ENCODE results near the gene LRFN3.
"Not testable (repeated sequence)": the region's sequence is repeated elsewhere in the genome, so short reads cannot be mapped to it uniquely, and the experiment has no call there.

Gene LRFN3, protein sequence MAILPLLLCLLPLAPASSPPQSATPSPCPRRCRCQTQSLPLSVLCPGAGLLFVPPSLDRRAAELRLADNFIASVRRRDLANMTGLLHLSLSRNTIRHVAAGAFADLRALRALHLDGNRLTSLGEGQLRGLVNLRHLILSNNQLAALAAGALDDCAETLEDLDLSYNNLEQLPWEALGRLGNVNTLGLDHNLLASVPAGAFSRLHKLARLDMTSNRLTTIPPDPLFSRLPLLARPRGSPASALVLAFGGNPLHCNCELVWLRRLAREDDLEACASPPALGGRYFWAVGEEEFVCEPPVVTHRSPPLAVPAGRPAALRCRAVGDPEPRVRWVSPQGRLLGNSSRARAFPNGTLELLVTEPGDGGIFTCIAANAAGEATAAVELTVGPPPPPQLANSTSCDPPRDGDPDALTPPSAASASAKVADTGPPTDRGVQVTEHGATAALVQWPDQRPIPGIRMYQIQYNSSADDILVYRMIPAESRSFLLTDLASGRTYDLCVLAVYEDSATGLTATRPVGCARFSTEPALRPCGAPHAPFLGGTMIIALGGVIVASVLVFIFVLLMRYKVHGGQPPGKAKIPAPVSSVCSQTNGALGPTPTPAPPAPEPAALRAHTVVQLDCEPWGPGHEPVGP

DNA sequence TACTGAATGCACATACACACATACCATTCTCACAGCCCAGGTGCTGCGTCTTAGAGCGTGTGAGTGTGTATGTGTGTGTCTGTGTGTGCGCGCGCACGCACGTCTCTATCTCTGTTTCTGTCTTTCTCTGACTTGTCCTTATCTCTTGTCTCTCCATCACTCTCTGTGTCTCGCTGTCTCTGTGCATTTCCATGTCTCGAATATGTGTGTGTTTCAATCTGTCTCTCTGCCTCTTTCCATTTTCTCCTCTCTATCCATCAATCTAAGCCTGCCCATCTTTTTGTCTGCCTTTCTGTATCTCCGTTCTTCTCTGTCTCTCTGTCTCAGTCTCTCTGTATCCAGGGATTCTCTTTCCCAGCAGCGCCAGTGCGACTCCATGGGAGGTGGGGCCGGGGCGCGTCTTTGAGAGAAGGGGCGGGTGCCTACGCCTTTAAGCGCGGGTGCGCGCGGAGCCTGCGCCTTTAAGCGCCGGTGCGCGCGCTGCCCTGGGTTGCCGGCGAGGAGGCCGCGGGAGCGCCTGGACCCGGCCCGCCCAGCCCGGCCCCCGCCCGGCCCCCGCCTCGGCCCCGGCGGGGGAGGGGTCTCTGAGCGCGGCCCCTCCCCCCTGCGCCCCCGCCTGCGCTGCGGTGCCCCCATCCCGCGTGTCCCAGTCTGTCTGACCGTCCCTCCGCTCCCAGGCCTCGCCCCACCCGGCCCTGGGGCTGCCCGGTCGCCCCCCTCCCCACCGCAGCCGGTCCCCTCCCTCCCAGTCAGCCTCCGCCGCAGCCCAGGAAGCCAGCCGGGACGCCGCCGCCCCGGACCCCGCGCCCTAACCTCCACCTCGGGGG, at the start of gene LRFN3:
LRFN3 (plus strand) TSS at position 464 of the 827 bp plus-strand sequence. CDS start 3,052 bp downstream, outside the sequence.
- Histone ChIP-seq H3K4me1 (ENCODE audit: control insufficient read depth, insufficient read depth, low read length) (peaks cover 25% of the 10 kb centered on the region), H3K27me3 (ENCODE audit: control insufficient read depth, insufficient read depth, low read length) (no peaks in the 10 kb centered on the region), H3K36me3 (ENCODE audit: control insufficient read depth, insufficient read depth, low read length) (no peaks in the 10 kb centered on the region), H3K9ac (ENCODE audit: low read length) (peak within 1 kb of the TSS; percentile 88), H3K4me3 (ENCODE audit: low read length) (peak within 1 kb of the TSS; percentile 82), H3K9me3 (ENCODE audit: control insufficient read depth, low read length) (no peaks in the 10 kb centered on the region)

- Histone ChIP-seq H3K36me3 (ENCODE audit: control insufficient read depth, insufficient read depth, low read length) (peaks cover 9% of the 10 kb centered on the region), H3K9me3 (ENCODE audit: control insufficient read depth, low read length) (no peaks in the 10 kb centered on the region), H3K4me1 (ENCODE audit: control insufficient read depth, insufficient read depth, low read length) (no peaks in the 10 kb centered on the region), H3K4me3 (ENCODE audit: low read length) (no peak overlapping the region), H3K9ac (ENCODE audit: low read length) (no peak overlapping the region), H3K27me3 (ENCODE audit: control insufficient read depth, insufficient read depth, low read length) (no peaks in the 10 kb centered on the region)
Observed at GRCh38 chr19:35887197-35887596, 49.0 kb upstream of the LRFN3 start.

- Histone ChIP-seq H3K9me3 (ENCODE audit: control insufficient read depth, low read length) (no peaks in the 10 kb centered on the region), H3K36me3 (ENCODE audit: control insufficient read depth, insufficient read depth, low read length) (peaks cover 9% of the 10 kb centered on the region), H3K27me3 (ENCODE audit: control insufficient read depth, insufficient read depth, low read length) (no peaks in the 10 kb centered on the region), H3K4me1 (ENCODE audit: control insufficient read depth, insufficient read depth, low read length) (no peaks in the 10 kb centered on the region), H3K4me3 (ENCODE audit: low read length) (no peak overlapping the region), H3K9ac (ENCODE audit: low read length) (no peak overlapping the region)
Observed at GRCh38 chr19:35888398-35888797, 47.8 kb upstream of the LRFN3 start.

DNA sequence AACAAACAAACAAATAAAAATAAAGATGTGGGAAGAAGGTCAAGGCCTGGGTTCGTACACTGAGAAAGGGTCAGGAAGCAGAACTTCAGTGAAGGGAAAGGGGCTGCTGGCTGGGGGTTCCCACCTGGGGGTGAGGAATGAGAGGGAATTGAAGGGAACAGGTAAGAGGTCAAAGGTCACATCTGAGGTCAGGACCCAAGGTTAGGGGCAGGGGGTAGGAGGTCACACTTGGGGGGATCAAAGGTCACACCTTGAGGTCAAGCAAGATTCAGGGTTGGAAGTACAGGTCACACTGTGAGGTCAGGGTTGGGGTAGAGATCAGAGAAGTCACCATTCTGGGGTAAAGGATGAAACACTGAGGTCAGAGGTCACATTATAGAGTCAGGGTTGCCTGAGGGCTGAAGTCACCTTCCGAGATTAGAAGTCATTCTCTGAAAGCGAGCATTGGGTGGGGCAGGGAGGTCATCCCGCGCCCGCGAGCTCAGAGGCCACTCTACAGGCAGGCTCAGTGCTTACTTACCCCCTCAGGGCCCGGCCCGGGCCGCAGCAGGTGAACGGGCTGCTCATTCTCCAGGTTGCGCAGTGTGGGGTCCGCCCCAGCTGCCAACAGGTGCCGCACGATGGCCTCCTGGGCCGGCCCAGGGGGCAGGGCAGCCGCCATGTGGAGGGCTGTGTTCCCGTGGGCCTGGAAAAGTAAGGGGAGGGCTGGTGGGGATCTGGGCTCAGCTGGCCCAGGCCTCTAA, 46.6 kb upstream of the LRFN3 start:
- Histone ChIP-seq H3K4me3 (ENCODE audit: low read length) (no peak overlapping the region), H3K9ac (ENCODE audit: low read length) (no peak overlapping the region), H3K4me1 (ENCODE audit: control insufficient read depth, insufficient read depth, low read length) (no peaks in the 10 kb centered on the region), H3K27me3 (ENCODE audit: control insufficient read depth, insufficient read depth, low read length) (no peaks in the 10 kb centered on the region), H3K9me3 (ENCODE audit: control insufficient read depth, low read length) (no peaks in the 10 kb centered on the region), H3K36me3 (ENCODE audit: control insufficient read depth, insufficient read depth, low read length) (peaks cover 9% of the 10 kb centered on the region)

DNA sequence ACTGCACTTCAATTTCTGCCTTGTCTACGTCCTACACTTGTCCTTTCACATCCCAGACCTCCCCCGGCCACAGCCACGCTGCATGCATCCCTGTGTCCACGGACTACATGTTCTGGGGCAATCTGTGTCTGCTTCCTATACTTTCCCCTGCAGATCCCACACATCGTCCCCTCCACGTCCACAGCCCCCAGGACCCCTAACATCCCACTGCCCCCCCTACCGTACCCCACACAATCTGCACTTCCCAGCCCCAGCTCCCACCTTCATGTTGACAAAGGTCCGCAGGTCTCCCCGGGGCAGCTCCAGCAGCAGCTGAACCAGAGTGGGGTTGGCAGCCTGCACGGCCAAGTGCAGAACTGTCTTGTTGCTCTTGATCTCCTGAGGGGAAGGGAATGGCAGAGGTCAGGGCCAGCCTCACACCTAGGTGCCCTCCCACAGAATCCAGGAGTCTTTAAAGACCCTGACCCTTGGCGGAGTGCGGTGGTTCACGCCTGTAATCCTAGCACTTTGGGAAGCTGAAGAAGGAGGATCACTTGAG, 46.0 kb upstream of the LRFN3 start:
- peaks cover 9% of the 10 kb centered on the region for H3K36me3 ChIP-seq (ENCODE audit: control insufficient read depth, insufficient read depth, low read length)
- no peaks in the 10 kb centered on the region for H3K4me1 ChIP-seq (ENCODE audit: control insufficient read depth, insufficient read depth, low read length)
- no peak overlapping the region for H3K4me3 ChIP-seq (ENCODE audit: low read length)
- H3K9ac ChIP-seq (ENCODE audit: low read length), result no peak overlapping the region
- H3K27me3 ChIP-seq (ENCODE audit: control insufficient read depth, insufficient read depth, low read length), result no peaks in the 10 kb centered on the region
- no peaks in the 10 kb centered on the region for H3K9me3 ChIP-seq (ENCODE audit: control insufficient read depth, low read length)

GRCh38 chr19:35891819-35892218, 44.4 kb upstream of the LRFN3 start:
- H3K9me3 ChIP-seq (ENCODE audit: control insufficient read depth, low read length); H3K9ac ChIP-seq (ENCODE audit: low read length); H3K4me1 ChIP-seq (ENCODE audit: control insufficient read depth, insufficient read depth, low read length); H3K4me3 ChIP-seq (ENCODE audit: low read length); H3K36me3 ChIP-seq (ENCODE audit: control insufficient read depth, insufficient read depth, low read length); H3K27me3 ChIP-seq (ENCODE audit: control insufficient read depth, insufficient read depth, low read length): not testable (repeated sequence)

DNA sequence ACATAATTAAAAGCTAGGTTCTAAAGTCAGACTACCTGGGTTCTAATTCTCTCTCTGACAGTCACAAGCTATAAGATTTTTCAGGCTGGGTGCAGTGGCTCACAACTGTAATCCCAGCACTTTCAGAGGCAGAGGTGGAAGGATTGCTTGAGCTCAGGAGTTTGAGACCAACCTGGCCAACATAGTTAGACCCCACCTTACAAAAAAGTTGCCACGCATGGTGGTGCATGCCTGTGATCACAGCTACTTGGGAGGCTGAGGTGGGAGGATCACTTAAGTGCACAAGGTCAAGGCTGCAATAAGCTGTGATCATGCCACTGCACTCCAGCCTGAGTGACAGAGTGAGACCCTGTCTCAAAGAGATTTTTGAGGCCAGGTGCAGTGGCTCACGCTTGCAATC, 41.8 kb upstream of the LRFN3 start:
- Histone ChIP-seq H3K27me3 (ENCODE audit: control insufficient read depth, insufficient read depth, low read length) (no peaks in the 10 kb centered on the region), H3K4me3 (ENCODE audit: low read length) (no peak overlapping the region), H3K4me1 (ENCODE audit: control insufficient read depth, insufficient read depth, low read length) (peaks cover 11% of the 10 kb centered on the region), H3K9me3 (ENCODE audit: control insufficient read depth, low read length) (no peaks in the 10 kb centered on the region), H3K9ac (ENCODE audit: low read length) (no peak overlapping the region), H3K36me3 (ENCODE audit: control insufficient read depth, insufficient read depth, low read length) (no peaks in the 10 kb centered on the region)

- H3K4me1 ChIP-seq (ENCODE audit: control insufficient read depth, insufficient read depth, low read length), result peaks cover 11% of the 10 kb centered on the region
- H3K4me3 ChIP-seq (ENCODE audit: low read length), result no peak overlapping the region
- no peaks in the 10 kb centered on the region for H3K27me3 ChIP-seq (ENCODE audit: control insufficient read depth, insufficient read depth, low read length)
- H3K36me3 ChIP-seq (ENCODE audit: control insufficient read depth, insufficient read depth, low read length), result no peaks in the 10 kb centered on the region
- H3K9me3 ChIP-seq (ENCODE audit: control insufficient read depth, low read length), result no peaks in the 10 kb centered on the region
- H3K9ac ChIP-seq (ENCODE audit: low read length), result no peak overlapping the region
Observed at GRCh38 chr19:35895911-35896642, 40.1 kb upstream of the LRFN3 start.

GRCh38 chr19:35896643-35897040, 39.5 kb upstream of the LRFN3 start:
- no peak overlapping the region for H3K4me3 ChIP-seq (ENCODE audit: low read length)
- H3K27me3 ChIP-seq (ENCODE audit: control insufficient read depth, insufficient read depth, low read length), result no peaks in the 10 kb centered on the region
- H3K4me1 ChIP-seq (ENCODE audit: control insufficient read depth, insufficient read depth, low read length), result peaks cover 11% of the 10 kb centered on the region
- H3K9me3 ChIP-seq (ENCODE audit: control insufficient read depth, low read length), result no peaks in the 10 kb centered on the region
- H3K36me3 ChIP-seq (ENCODE audit: control insufficient read depth, insufficient read depth, low read length), result no peaks in the 10 kb centered on the region
- H3K9ac ChIP-seq (ENCODE audit: low read length), result no peak overlapping the region

- no peaks in the 10 kb centered on the region for H3K36me3 ChIP-seq (ENCODE audit: control insufficient read depth, insufficient read depth, low read length)
- no peaks in the 10 kb centered on the region for H3K27me3 ChIP-seq (ENCODE audit: control insufficient read depth, insufficient read depth, low read length)
- H3K9me3 ChIP-seq (ENCODE audit: control insufficient read depth, low read length), result no peaks in the 10 kb centered on the region
- peak overlapping the region; percentile 38 for H3K4me3 ChIP-seq (ENCODE audit: low read length)
- peaks cover 11% of the 10 kb centered on the region for H3K4me1 ChIP-seq (ENCODE audit: control insufficient read depth, insufficient read depth, low read length)
- H3K9ac ChIP-seq (ENCODE audit: low read length), result peak overlapping the region; percentile 83
Observed at GRCh38 chr19:35897706-35898451, 38.3 kb upstream of the LRFN3 start.
